ENCODE data around the gene PIGK. TPM values are rescaled to one million over a fixed set of nuclear protein-coding genes. Genes with fewer than 3 reads are reported as not detected.

Gene PIGK
- total RNA-seq, 2 donors from 2014 or later: 21.4 to 27.1 TPM

DNA sequence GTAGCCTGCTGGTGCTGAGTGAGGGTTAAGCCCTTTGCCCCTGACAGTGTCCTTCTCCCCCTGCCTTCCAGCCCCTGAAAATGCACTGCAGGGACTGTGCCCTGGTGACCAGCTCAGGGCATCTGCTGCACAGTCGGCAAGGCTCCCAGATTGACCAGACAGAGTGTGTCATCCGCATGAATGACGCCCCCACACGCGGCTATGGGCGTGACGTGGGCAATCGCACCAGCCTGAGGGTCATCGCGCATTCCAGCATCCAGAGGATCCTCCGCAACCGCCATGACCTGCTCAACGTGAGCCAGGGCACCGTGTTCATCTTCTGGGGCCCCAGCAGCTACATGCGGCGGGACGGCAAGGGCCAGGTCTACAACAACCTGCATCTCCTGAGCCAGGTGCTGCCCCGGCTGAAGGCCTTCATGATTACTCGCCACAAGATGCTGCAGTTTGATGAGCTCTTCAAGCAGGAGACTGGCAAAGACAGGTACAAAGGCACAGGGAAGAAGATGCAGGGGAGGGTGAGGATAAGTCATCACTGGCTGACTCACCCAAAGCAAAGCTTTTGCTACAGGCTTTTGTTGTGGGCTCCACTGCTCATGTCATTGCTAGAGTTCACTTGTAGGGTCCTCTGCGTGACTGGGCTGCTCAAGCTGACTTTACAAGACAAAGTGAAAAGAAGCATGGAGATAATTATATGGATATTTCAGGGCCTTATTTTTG lies 174.9 kb downstream of the PIGK start:
- H3K9me3 ChIP-seq: no peaks in the 10 kb centered on the region
- H3K4me3 ChIP-seq: no peak overlapping the region
- no peaks in the 10 kb centered on the region for H3K36me3 ChIP-seq
- no peaks in the 10 kb centered on the region for H3K27me3 ChIP-seq
- no peak for TF ChIP-seq CTCF (IDR thresholded peaks at IDR 0.05)
- no peak overlapping the region for H3K27ac ChIP-seq
- no peak overlapping the region for H3K9ac ChIP-seq (ENCODE audit: low read depth in 2 of 2, low read length in 2 of 2)
- intact Hi-C loops (cut with DNase I): no loop called here
- DNase-seq: no peak
- no peaks in the 10 kb centered on the region for H3K4me1 ChIP-seq

DNA sequence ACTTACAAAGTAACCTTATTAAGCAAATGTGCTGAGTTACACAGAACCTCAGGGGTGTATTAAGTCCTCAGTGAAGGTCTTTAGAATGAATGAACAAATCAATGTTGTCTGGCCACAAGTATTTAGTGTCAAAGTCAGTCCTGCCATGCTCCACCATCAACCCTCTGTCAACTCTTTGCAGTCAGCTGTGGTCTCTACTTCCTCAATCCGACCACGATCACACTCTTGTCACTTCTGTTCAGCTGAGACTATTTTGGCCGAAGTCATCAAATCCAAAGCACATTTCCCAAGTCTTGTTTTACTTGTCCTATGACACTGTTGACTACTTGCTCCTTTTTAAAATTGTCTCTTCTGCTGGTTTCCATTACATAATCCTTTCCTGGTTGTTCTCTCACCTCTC lies 178.4 kb downstream of the PIGK start:
- Histone ChIP-seq H3K27ac (no peak overlapping the region), H3K36me3 (no peaks in the 10 kb centered on the region), H3K27me3 (no peaks in the 10 kb centered on the region), H3K9me3 (no peaks in the 10 kb centered on the region), H3K9ac (ENCODE audit: low read depth in 2 of 2, low read length in 2 of 2) (no peak overlapping the region), H3K4me1 (no peaks in the 10 kb centered on the region), H3K4me3 (no peak overlapping the region)
- TF ChIP-seq CTCF (IDR thresholded peaks at IDR 0.05): no peak
- no peak for DNase-seq
- intact Hi-C loops (cut with DNase I): no loop called here

DNA sequence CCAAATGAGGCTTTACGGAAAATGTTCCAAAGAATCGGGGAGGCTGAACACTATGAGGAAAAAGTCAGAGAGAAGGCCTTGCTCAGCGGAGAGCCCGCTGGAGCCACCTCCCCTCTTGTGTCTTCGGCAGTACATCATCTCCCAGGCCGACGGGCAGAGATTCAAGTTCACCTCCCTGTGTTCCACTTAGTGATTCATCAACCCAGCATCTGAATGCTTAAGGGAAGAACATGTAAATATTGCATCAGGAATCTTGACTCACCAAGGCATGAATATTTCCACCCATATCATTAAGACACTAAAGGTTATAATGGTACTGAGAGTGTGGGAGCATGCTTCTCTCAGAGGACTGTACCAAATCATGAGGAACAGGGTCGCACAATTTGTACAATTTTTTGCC lies 179.5 kb downstream of the PIGK start:
- Histone ChIP-seq H3K9me3 (no peaks in the 10 kb centered on the region), H3K4me1 (no peaks in the 10 kb centered on the region), H3K4me3 (no peak overlapping the region), H3K27me3 (no peaks in the 10 kb centered on the region), H3K27ac (no peak overlapping the region), H3K36me3 (no peaks in the 10 kb centered on the region), H3K9ac (ENCODE audit: low read depth in 2 of 2, low read length in 2 of 2) (no peak overlapping the region)
- intact Hi-C loops (cut with DNase I): no loop called here
- DNase-seq: no peak
- no peak for TF ChIP-seq CTCF (IDR thresholded peaks at IDR 0.05)

DNA sequence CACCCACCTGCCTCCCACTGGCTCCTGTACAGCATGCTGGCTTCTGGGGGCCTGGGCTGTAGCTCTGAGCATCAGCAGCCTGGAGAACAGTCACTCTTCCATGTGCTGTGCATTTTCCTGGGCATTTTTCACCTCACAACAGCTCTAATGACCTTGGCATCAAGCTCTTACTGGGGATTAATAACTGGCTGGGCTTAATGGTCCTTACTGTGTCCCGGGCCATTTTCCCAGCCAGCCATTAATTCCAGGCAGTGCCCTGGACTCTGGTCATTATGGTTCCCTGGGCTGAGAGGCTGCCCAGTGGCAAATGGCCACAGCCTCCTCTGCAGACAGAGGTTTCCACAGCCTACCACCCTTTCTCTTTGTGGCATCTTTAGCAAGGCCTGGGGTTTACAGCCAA lies 180.1 kb downstream of the PIGK start:
- Histone ChIP-seq H3K27me3 (no peaks in the 10 kb centered on the region), H3K9ac (ENCODE audit: low read depth in 2 of 2, low read length in 2 of 2) (no peak overlapping the region), H3K4me1 (no peaks in the 10 kb centered on the region), H3K4me3 (no peak overlapping the region), H3K9me3 (no peaks in the 10 kb centered on the region), H3K36me3 (no peaks in the 10 kb centered on the region), H3K27ac (no peak overlapping the region)
- no peak for DNase-seq
- intact Hi-C loops (cut with DNase I): no loop called here
- TF ChIP-seq CTCF (IDR thresholded peaks at IDR 0.05): no peak

Small RNA genes within 50 kb of the gene (microRNA-seq; reads per million reads assigned to microRNA genes)
- not detected for gene MIR7156

Other genes with a start within 250 kb of the PIGK start
- gene AK5, start 62.6 kb upstream of the PIGK start, total RNA-seq: 1 to 10 TPM in 1 of 2 donors, under 1 TPM in 1; 0.49 to 1.1 TPM

Data from colonic mucosa (tissue), 4 donors.